Bronchial epithelial cell (primary cell): ENCODE data around the gene DCDC2. TPM values are rescaled to one million over a fixed set of nuclear protein-coding genes. Genes with fewer than 3 reads are reported as not detected.
"Not testable (repeated sequence)": the region's sequence is repeated elsewhere in the genome, so short reads cannot be mapped to it uniquely, and the experiment has no call there.

Experiments used
- DNase-seq: peaks from one replicate; pipeline ENCODE4 v3.0.0-alpha.2; 2010; ENCODE audit warnings: low read depth
- FAIRE-seq: peaks from 2 replicates; lab custom pipeline; 2011; peaks lifted over from hg19 to GRCh38; lab: Jason Lieb, UNC
- H3K27me3 ChIP-seq: 2 replicates; pipeline ENCODE4 v1.5.1; 2011; ENCODE audit warnings: low read length; ENCODE audit not compliant: control insufficient read depth, insufficient read depth
- H3K36me3 ChIP-seq: 2 replicates; pipeline ENCODE4 v1.5.1; 2011; ENCODE audit warnings: low read length; ENCODE audit not compliant: control insufficient read depth, insufficient read depth
- H3K4me3 ChIP-seq: 2 replicates; pipeline ENCODE4 v1.5.1; 2011; ENCODE audit warnings: mild to moderate bottlenecking, low read depth, low read length, control low read depth
- total RNA-seq: library from RNA; depleted of rRNA; stranded (reverse); fragments of >200 nt; gene quantifications from 2 replicates; pipeline ENCODE4 v1.2.1, GENCODE V29; 2014
- TF ChIP-seq, protein P1 (sequence below): IDR thresholded peaks from 2 replicates; pipeline ENCODE4 v1.5.1; 2011; ENCODE audit warnings: mild to moderate bottlenecking, moderate library complexity, low read length, control low read depth, inconsistent platforms; ENCODE audit not compliant: insufficient read depth, severe bottlenecking

The DCDC2 gene
- total RNA-seq, 1 donor from 2014 or later: under 0.01 TPM

- H3K4me3 ChIP-seq: no peak overlapping the region
- TF ChIP-seq, protein P1, sequence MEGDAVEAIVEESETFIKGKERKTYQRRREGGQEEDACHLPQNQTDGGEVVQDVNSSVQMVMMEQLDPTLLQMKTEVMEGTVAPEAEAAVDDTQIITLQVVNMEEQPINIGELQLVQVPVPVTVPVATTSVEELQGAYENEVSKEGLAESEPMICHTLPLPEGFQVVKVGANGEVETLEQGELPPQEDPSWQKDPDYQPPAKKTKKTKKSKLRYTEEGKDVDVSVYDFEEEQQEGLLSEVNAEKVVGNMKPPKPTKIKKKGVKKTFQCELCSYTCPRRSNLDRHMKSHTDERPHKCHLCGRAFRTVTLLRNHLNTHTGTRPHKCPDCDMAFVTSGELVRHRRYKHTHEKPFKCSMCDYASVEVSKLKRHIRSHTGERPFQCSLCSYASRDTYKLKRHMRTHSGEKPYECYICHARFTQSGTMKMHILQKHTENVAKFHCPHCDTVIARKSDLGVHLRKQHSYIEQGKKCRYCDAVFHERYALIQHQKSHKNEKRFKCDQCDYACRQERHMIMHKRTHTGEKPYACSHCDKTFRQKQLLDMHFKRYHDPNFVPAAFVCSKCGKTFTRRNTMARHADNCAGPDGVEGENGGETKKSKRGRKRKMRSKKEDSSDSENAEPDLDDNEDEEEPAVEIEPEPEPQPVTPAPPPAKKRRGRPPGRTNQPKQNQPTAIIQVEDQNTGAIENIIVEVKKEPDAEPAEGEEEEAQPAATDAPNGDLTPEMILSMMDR: no peak
- no peaks in the 10 kb centered on the region for H3K27me3 ChIP-seq
- DNase-seq (no peak), FAIRE-seq (no peak)
- no peaks in the 10 kb centered on the region for H3K36me3 ChIP-seq
These were observed 85.7 kb downstream of the DCDC2 start for GRCh38 chr6:24272148-24272547.

DNA sequence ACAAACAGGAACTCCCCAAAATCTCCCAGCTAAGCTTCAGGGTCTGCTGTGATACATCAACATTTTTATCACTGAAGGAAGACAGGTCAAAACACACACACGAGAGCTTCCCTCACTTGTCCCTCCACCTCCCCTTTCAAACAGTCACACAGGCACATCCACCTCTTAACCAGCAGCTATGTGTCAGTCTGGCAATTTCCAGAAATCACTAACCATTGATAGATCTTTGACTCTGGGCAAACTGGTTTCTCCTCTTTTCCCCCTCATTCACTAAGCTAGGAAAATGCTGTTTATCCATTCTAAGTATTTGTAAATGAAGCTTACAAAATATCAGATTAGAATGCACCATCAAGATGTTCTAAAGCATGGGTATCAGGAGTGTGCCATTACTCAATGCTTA lies 87.8 kb downstream of the DCDC2 start:
- DNase-seq (no peak), FAIRE-seq (no peak)
- Histone ChIP-seq H3K36me3 (no peaks in the 10 kb centered on the region), H3K4me3 (no peak overlapping the region), H3K27me3 (no peaks in the 10 kb centered on the region)
- TF ChIP-seq, protein P1: no peak

DNA sequence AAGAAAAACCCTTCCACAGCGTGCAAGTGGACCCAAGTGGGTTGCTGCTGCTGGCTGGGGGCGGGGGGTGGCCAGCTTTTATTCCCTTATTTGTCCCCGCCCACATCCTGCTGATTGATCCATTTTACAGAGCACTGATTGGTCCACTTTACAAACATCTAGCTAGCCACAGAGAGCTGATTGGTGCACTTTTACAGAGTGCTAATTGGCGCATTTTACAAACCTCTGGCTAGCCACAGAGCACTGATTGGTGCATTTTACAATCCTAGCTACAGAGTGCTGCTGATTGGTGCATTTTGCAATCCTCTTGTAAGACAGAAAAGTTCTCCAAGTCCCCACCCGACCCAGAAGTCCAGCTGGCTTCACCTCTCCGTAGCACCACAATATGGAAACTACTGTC lies 99.6 kb downstream of the DCDC2 start:
- DNase-seq, H3K36me3 ChIP-seq, FAIRE-seq, H3K4me3 ChIP-seq, H3K27me3 ChIP-seq: not testable (repeated sequence)

DNA sequence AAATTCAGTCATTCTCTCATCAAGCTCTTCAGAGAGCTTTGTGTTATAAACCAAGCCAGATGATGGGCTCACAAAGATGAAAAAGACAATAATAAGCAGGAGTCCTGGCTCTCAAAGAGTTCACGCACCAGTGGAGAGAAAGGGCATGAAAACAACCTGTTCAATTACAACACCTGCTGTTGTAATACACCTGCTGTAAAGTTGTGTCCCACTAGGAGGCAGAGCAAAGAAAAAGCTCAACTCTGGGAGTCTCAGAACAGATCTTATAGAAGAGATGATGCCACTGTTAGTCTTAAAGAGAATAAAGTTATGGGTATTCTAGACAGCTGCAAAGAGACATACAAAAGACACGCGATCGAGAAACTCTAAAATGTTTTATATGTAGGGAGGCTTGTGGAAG lies 100.6 kb downstream of the DCDC2 start:
- Histone ChIP-seq H3K36me3 (no peaks in the 10 kb centered on the region), H3K4me3 (no peak overlapping the region), H3K27me3 (no peaks in the 10 kb centered on the region)
- FAIRE-seq (no peak), DNase-seq (no peak)
- TF ChIP-seq, protein P1: no peak

- no peaks in the 10 kb centered on the region for H3K36me3 ChIP-seq
- H3K4me3 ChIP-seq: no peak overlapping the region
- no peak for DNase-seq
- TF ChIP-seq, protein P1: no peak
- no peaks in the 10 kb centered on the region for H3K27me3 ChIP-seq
- FAIRE-seq: no peak
These were observed 102.2 kb downstream of the DCDC2 start for GRCh38 chr6:24255676-24256075.

- H3K36me3 ChIP-seq: no peaks in the 10 kb centered on the region
- H3K4me3 ChIP-seq: no peak overlapping the region
- no peaks in the 10 kb centered on the region for H3K27me3 ChIP-seq
- DNase-seq (no peak), FAIRE-seq (no peak)
- TF ChIP-seq, protein P1: no peak
These were observed 104.5 kb downstream of the DCDC2 start for GRCh38 chr6:24253360-24253759.
